ENCODE data around the gene HOTAIR. TPM values are rescaled to one million over a fixed set of nuclear protein-coding genes. Genes with fewer than 3 reads are reported as not detected.

Gene HOTAIR
- total RNA-seq, 1 experiment from 2014 or later: 5.5 TPM

GRCh38 chr12:54002278-54002914 is 27.6 kb upstream of the HOTAIR start:
- no peak overlapping the region for H3K4me3 ChIP-seq (ENCODE audit: low read depth, low read length, poor library complexity, severe bottlenecking)
- H3K9me3 ChIP-seq (ENCODE audit: low read depth, low read length, poor library complexity, severe bottlenecking): no peaks in the 10 kb centered on the region
- ChIA-PET POLR2A (ENCODE audit: low non-redundant PET) (no interaction called here), CTCF (interaction anchor here (0.5 kb wide), 1 partner anchor 30 kb away, joined by 3 read pairs; no protein-coding TSS in a partner anchor)
- TSS peak; percentile 28 for BruUV-seq (replicated peaks)
- H3K36me3 ChIP-seq (ENCODE audit: insufficient read depth, low read length, poor library complexity, severe bottlenecking): peaks cover 9% of the 10 kb centered on the region
- peaks cover 66% of the 10 kb centered on the region for H3K4me1 ChIP-seq (ENCODE audit: insufficient read depth, low read length, poor library complexity, severe bottlenecking)
- DNase-seq (ENCODE audit: low spot score): no peak
- H3K27ac ChIP-seq (ENCODE audit: low read depth, low read length, poor library complexity, severe bottlenecking): peak overlapping the region; percentile 17
- TF ChIP-seq CTCF (conservative IDR thresholded peaks at IDR 0.05; ENCODE audit: low read depth, low read length) (no peak), EZH2 (IDR thresholded peaks at IDR 0.05; ENCODE audit: borderline replicate concordance, low read depth, low read length, poor library complexity, severe bottlenecking) (no peak)
- no peaks in the 10 kb centered on the region for H3K27me3 ChIP-seq (replicated peaks; ENCODE audit: insufficient read depth, low read depth, low read length, poor library complexity)
- intact Hi-C loops (cut with micrococcal nuclease; ENCODE audit: unreplicated experiment): no loop called here

DNA sequence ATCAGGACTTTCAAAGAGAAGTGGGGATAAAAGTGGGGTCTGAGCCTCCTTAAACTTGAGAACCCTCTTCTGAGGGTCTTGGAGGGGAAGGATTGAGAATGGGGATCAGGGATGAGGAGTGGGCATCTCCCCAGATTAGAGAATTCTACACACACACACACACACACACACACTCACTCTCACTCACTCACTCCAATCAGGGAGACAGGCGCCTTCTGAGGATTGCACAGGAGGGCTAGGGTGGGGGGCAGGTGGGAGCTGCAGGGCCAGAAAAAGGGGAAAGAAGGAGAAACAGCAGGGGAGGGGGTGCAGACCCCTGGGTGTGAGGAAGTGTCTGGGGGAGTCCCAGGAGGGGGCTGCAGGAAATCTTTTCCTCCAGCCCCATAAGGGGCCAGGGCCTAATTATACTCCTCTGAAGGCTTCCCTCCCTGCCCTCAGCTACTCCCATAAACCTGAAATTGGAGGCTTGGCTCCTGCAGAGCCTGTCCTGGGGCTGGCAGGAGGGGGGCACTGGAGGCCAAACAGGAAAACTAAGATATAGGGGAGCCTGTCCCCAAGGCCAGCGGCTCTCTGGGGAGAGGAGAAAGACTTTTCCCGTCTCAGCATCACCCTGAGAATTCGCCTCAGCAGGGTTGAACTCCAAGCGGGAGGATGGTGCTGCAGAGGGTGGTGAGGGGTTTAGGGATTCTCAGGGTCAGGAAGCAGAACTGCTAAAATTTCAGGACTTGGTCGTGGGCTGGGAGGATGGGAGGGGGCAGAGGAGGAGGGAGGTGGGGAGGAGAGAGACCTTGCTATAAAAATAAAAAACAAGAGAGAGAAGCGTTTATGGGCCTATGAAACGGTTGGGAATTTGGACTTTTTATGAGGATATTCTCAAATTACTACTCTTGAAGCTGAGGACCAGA is 26.8 kb upstream of the HOTAIR start:
- Histone ChIP-seq H3K4me3 (ENCODE audit: low read depth, low read length, poor library complexity, severe bottlenecking) (peak overlapping the region; percentile 70), H3K9me3 (ENCODE audit: low read depth, low read length, poor library complexity, severe bottlenecking) (no peaks in the 10 kb centered on the region), H3K4me1 (ENCODE audit: insufficient read depth, low read length, poor library complexity, severe bottlenecking) (peaks cover 66% of the 10 kb centered on the region), H3K27ac (ENCODE audit: low read depth, low read length, poor library complexity, severe bottlenecking) (peak overlapping the region; percentile 97), H3K36me3 (ENCODE audit: insufficient read depth, low read length, poor library complexity, severe bottlenecking) (peaks cover 9% of the 10 kb centered on the region), H3K27me3 (replicated peaks; ENCODE audit: insufficient read depth, low read depth, low read length, poor library complexity) (no peaks in the 10 kb centered on the region)
- TF ChIP-seq CTCF (conservative IDR thresholded peaks at IDR 0.05; ENCODE audit: low read depth, low read length) (no peak), EZH2 (IDR thresholded peaks at IDR 0.05; ENCODE audit: borderline replicate concordance, low read depth, low read length, poor library complexity, severe bottlenecking) (no peak)
- BruUV-seq (replicated peaks): no TSS peak
- intact Hi-C loops (cut with micrococcal nuclease; ENCODE audit: unreplicated experiment): no loop called here
- ChIA-PET CTCF (interaction anchor here (0.5 to 0.8 kb wide), 2 partner anchors 17 to 31 kb away, joined by 3 to 10 read pairs; partner anchors contain the start of gene HOXC10), POLR2A (ENCODE audit: low non-redundant PET) (no interaction called here)
- no peak for DNase-seq (ENCODE audit: low spot score)

- Histone ChIP-seq H3K27ac (ENCODE audit: low read depth, low read length, poor library complexity, severe bottlenecking) (peak within 1 kb of the TSS; percentile 98), H3K9me3 (ENCODE audit: low read depth, low read length, poor library complexity, severe bottlenecking) (no peaks in the 10 kb centered on the region), H3K36me3 (ENCODE audit: insufficient read depth, low read length, poor library complexity, severe bottlenecking) (peaks cover 9% of the 10 kb centered on the region), H3K4me1 (ENCODE audit: insufficient read depth, low read length, poor library complexity, severe bottlenecking) (peaks cover 63% of the 10 kb centered on the region), H3K27me3 (replicated peaks; ENCODE audit: insufficient read depth, low read depth, low read length, poor library complexity) (no peaks in the 10 kb centered on the region), H3K4me3 (ENCODE audit: low read depth, low read length, poor library complexity, severe bottlenecking) (peak within 1 kb of the TSS; percentile 70)
- no TSS peak for BruUV-seq (replicated peaks)
- POLR2A ChIA-PET (ENCODE audit: low non-redundant PET): interaction anchor here (0.5 to 1.1 kb wide), 2 partner anchors 12 to 26 kb away, joined by 3 to 5 read pairs; no protein-coding TSS in a partner anchor
- intact Hi-C loops (cut with micrococcal nuclease; ENCODE audit: unreplicated experiment): no loop called here
- CTCF ChIA-PET: interaction anchor here (0.5 to 0.9 kb wide), 3 partner anchors 8 to 210 kb away, joined by 3 to 13 read pairs (median 6); partner anchors contain the start of genes HOXC10 and HOXC8
- no peak for DNase-seq (ENCODE audit: low spot score)
- no peak for TF ChIP-seq EZH2 (IDR thresholded peaks at IDR 0.05; ENCODE audit: borderline replicate concordance, low read depth, low read length, poor library complexity, severe bottlenecking)
- no peak for TF ChIP-seq CTCF (conservative IDR thresholded peaks at IDR 0.05; ENCODE audit: low read depth, low read length)
These were observed 25.7 kb upstream of the HOTAIR start, which contains the start of gene HOXC9 for GRCh38 chr12:54000116-54001114. HOXC9 (plus strand) TSS chr12:54000161; CDS start chr12:54000189, 28 bp downstream.
